ENCODE results near the gene ECT2.
"Not testable (repeated sequence)": the region's sequence is repeated elsewhere in the genome, so short reads cannot be mapped to it uniquely, and the experiment has no call there.

ECT2 gene

DNA sequence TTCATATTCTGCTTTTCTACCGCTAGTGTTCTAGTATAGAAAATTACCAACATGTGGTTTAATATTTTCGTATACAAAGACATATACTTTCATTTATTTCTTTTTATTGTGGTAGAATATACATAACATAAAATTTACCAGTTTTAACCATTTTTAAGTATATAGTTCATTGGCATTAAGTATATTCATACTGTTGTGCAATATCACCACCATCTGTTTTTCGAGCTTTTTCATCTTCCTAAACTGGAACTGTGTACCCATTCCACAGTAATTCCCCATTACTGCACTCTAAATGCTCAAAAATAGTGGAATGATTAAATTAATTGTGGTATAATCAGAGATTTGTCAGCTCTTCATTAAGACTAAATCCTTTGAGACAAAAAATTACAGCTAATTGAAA lies 62.9 kb downstream of the ECT2 start:
- DNase-seq = no peak

DNA sequence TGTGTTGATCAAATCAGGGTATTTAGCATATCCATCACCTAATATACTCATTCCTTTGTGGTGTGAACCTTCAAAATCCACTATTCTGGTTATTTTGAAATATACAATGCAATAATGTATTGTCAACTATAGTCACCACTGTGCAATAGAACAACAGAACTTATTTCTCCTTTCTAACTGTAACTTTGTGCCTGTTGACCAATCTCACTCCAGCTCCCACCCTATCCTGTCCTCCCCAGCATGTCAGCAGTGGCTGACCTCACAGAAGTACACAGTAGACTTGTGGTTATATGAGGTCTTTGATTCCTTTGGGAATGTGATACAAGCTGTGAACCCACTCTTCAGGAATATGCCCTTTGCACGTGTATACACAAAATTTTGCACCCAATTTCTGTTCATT lies 64.2 kb downstream of the ECT2 start:
- no peak for DNase-seq

DNA sequence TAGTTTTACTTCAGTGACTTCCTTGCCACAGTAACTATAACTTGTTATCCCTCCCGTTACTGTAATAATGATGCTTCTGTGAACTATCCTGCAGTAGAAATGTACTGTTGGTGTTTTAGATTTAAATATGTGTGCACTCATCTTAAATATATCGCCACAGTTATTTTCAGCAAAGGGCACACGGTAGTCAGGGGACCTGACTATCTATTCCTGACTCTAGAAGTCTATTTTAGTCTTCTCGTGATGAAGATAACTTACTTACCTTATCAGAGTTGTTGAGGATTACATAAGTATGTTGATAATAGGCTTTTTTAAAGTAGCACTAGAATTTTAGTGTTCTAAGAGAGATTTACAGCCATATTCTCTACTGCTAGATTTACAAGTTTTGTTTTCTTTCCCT lies 65.3 kb downstream of the ECT2 start:
- no peak for DNase-seq

DNA sequence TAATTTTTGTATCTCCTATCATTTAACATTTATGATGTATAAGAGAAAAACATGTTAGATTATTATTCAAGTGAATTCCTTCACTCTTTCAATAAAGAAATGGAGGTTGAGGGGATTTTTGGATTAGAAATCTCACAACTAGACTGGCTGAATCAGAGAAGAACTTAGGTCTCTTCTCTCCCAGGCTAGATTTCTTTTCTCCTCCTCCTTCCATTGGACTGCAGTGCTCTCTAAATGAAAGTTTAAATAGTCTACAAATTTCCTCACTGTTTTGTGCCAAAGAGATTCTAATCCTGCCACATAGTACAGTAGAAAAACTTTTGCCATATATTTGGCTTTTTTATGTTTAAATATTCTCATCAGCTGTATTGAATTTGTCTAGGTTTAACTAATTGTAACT lies 65.8 kb downstream of the ECT2 start:
- DNase-seq = no peak

DNA sequence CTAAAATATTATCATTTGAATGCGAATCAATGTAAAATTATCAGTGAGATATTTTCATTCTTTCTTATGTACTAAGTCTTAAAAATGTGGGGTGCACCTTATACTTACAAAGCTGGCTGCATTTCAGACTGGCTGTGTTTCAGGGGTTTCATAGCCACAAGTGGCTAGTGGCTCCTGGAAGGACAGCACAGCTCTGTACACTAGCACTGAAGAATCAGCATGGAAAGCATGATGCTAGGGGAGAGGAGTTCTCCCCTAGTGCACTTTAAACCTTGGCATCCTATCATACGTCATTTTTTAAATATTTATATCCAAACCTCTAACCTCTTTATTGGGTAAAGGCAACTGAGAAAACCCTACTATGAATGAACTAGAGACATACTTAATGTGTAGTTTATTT lies 66.4 kb downstream of the ECT2 start:
- DNase-seq = no peak

DNA sequence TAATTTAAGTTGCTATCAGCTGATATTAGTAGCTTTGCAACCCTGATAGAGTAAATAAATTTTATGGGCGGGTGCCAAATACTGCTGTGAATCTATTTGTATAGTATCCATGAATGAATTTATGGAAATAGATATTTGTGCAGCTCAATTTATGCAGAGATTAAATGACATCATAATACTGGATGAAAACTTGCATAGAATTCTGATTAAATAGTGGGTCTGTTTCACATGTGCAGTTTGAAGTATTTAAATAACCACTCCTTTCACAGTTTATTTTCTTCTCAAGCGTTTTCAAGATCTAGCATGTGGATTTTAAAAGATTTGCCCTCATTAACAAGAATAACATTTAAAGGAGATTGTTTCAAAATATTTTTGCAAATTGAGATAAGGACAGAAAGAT lies 70.0 kb downstream of the ECT2 start:
- no peak for DNase-seq

DNA sequence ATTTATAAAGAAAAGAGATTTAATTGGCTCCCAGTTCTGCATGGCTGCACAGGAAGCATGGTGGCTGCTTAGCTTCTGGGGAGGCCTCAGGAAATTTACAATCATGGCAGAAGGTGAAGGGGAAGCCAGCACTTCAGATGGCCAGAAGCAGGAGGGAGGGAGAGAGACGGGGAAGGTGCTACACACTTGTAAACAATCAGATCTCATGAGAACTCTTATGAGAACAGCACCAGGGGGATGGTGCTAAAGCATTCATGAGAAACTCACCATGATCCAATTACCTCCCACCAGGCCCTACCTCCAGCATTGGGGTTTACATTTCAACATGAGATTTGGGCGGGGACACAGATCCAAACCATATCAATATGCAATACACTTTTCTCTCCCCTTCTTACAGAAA lies 73.7 kb downstream of the ECT2 start:
- no peak for DNase-seq

DNA sequence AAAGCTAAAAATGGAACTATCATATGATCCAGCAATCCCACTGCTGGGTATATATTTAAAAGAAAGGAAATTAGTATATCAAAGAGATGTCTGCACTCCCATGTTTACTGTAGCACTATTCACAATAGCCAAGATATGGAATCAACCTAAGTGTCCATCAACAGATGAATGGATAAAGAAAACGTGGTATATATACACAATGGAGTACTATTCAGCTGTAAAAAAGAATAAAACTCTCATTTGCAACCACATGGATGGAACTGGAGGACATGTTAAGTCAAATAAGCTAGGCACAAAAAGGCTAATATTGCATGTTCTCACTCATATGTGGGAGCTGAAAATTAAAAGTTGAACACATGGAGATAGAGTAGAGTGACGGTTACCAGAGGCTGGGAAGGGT lies 76.7 kb downstream of the ECT2 start:
- DNase-seq = not testable (repeated sequence)

- no peak for DNase-seq
Measured at GRCh38 chr3:172832983-172833382, 82.5 kb downstream of the ECT2 start.

- no peak for DNase-seq
Measured at GRCh38 chr3:172836390-172836997, 86.0 kb downstream of the ECT2 start.

GRCh38 chr3:172839679-172840078 lies 89.2 kb downstream of the ECT2 start:
- DNase-seq = no peak

DNA sequence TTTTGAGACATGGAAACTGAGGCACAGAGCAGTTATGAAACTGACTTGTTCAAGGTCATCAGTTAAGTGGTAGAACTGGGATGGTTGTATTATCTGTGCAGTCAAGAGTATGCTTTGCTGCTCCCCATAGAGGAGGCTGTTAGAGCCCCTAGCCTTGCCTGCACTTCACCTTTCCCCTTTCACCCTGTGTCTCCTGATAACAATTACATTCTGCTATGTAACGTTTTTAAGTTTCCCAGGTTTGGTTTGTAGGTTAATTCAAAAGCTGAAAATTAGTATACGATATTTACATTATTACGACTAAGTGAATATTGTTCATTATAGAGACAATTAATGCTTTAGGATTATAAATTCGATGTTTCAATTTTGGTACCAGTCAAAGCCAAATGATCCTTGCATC lies 89.9 kb downstream of the ECT2 start:
- no peak for DNase-seq

- no peak for DNase-seq
Measured at GRCh38 chr3:172840913-172841312, 90.4 kb downstream of the ECT2 start.

- no peak for DNase-seq
Measured at GRCh38 chr3:172844428-172844827, 93.9 kb downstream of the ECT2 start.

GRCh38 chr3:172846103-172846561 lies 95.6 kb downstream of the ECT2 start:
- no peak for DNase-seq

DNA sequence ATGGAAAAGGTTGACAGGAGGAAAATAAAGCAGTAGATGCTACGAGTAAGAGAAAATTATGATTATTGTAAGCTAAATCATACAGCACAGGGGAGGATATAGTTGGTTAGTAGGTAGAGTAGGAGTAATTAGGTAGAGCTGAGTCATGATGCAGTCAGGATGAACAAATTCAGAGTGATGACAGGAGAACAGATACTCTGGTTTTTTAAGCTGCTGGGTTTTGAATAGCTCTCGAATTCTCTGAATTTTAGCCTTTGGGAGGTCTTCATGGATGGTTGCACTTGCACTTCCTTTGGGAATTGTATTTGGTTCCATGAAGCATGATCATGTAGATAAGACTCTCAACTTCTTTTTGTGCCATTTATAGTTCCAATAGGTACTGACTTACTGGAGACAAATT lies 96.2 kb downstream of the ECT2 start:
- DNase-seq = no peak

GRCh38 chr3:172847292-172847691 lies 96.8 kb downstream of the ECT2 start:
- DNase-seq = no peak

DNA sequence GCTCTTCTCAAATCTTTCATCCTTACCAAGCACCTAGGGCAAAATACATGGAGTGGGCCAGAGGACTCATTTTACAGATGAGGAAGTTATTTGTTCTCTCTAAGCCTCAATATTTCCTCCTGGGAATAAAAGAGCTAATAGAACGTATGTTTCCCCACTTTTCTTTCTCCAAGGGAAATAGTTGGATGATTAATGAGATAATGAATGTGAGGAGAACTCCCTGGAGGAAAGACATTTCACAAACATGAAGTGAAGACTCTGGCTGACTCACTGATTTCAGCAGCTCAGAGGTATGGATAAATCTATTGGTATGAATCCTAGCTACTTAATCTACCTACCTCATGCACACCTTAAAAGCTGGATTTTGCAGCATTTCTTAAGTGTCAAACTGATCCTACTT lies 98.4 kb downstream of the ECT2 start:
- DNase-seq = no peak

GRCh38 chr3:172853005-172853404 lies 102.5 kb downstream of the ECT2 start:
- no peak for DNase-seq

- DNase-seq = no peak
Measured at GRCh38 chr3:172853921-172854666, 103.6 kb downstream of the ECT2 start.

DNA sequence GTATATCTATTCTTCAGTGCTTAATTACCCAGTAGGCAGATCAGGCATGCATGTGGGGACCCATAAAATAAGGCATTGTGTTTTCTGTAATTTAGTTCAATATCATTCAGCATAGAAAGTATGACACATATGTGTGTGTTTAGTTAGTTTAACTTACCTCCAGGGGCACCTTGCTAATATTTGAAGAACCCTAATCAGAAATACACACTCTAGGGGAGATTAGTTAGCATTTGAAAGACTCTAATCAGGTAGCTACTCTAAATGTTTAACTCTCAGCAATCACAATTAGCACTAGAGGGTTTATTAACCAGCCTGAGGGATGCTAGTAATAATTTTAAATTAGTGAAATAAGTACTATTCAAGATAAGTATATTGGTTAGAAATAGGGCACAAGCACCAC lies 104.5 kb downstream of the ECT2 start:
- no peak for DNase-seq

DNA sequence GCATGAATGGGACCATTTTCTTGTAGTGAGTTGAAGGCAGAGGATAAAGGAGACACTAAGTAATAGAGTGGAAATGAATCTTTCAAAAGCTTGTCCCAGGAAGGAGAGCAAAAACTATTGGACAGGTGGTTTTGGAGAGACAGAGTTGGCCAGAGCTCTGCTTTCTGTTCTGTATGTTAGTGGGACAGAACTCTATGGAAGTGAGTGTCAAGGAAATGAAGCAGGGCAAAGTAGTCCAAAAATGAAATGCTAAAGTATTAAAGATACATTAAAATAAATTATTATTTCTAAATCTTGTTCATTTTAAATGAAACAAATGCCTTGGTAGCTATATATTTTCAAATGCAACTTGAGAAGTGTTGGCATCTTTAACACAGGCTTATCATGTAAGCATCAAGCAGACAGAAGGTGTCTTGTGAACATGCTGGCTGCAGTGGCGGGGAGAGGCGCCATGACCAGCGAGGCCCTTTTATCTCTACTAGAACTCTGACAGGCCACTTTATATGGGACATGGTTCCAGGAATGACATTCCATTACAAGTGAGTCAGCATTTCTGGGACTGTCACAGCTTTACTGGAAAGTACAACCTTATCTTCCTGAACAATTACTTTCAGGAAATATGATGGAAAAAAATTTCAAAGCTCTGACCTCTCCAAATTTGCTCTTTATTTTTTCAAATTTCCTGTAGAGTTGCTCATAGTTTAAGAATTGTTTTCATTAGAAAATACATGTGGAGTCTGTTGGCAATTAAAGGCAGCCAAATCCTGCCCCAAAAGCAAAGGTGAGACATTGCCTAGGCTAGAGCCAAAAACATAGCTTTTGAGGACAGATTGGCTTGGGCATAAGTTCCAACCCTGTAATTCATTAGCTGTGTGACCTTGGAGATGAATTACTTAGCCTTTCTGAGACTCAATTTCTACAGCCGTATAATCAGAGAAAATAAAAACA lies 106.5 kb downstream of the ECT2 start:
- no peak for DNase-seq

GRCh38 chr3:172859041-172859440 lies 108.5 kb downstream of the ECT2 start:
- no peak for DNase-seq
